GM18511 (cell line): ENCODE measurements around the gene KRT31.
"Not testable (repeated sequence)": the region's sequence is repeated elsewhere in the genome, so short reads cannot be mapped to it uniquely, and the experiment has no call there.

Source experiments
- ATAC-seq: cut with Tn5 transposase; IDR thresholded peaks from one replicate; pipeline ENCODE4 v1.9.1; 2021; ENCODE audit warnings: mild to moderate bottlenecking, moderate library complexity; ENCODE audit not compliant: unreplicated experiment

KRT31 gene

GRCh38 chr17:41396996-41397660 lies at the start of gene KRT31:
KRT31 (minus strand) TSS chr17:41397608; CDS start chr17:41397539, 69 bp downstream.
- no peak for ATAC-seq

GRCh38 chr17:41446806-41447205 lies 49.4 kb upstream of the KRT31 start:
- ATAC-seq = no peak

GRCh38 chr17:41444640-41445039 lies 47.2 kb upstream of the KRT31 start:
- no peak for ATAC-seq

- ATAC-seq = no peak
Measured at GRCh38 chr17:41444186-41444585, 46.8 kb upstream of the KRT31 start.

- ATAC-seq = no peak
Measured at GRCh38 chr17:41442739-41443138, 45.3 kb upstream of the KRT31 start.

- ATAC-seq = no peak
Measured at GRCh38 chr17:41440531-41441033, 43.2 kb upstream of the KRT31 start, which contains the start of gene KRT38. KRT38 (minus strand) TSS chr17:41440983; CDS start chr17:41440921, 62 bp downstream.

GRCh38 chr17:41439375-41439774 lies 42.0 kb upstream of the KRT31 start:
- no peak for ATAC-seq

GRCh38 chr17:41437769-41438168 lies 40.4 kb upstream of the KRT31 start:
- ATAC-seq = no peak

GRCh38 chr17:41437254-41437653 lies 39.8 kb upstream of the KRT31 start:
- ATAC-seq = no peak

GRCh38 chr17:41434415-41434814 lies 37.0 kb upstream of the KRT31 start:
- ATAC-seq = no peak

- no peak for ATAC-seq
Measured at GRCh38 chr17:41434005-41434404, 36.6 kb upstream of the KRT31 start.

GRCh38 chr17:41433586-41433985 lies 36.2 kb upstream of the KRT31 start:
- no peak for ATAC-seq

- ATAC-seq = not testable (repeated sequence)
Measured at GRCh38 chr17:41430376-41430775, 33.0 kb upstream of the KRT31 start.

GRCh38 chr17:41429667-41430066 lies 32.3 kb upstream of the KRT31 start:
- no peak for ATAC-seq

GRCh38 chr17:41428591-41429291 lies 31.3 kb upstream of the KRT31 start:
- ATAC-seq = no peak

GRCh38 chr17:41424111-41424635 lies 26.8 kb upstream of the KRT31 start, which contains the start of gene KRT37:
KRT37 (minus strand) TSS chr17:41424585; CDS start chr17:41424523, 62 bp downstream.
- no peak for ATAC-seq

GRCh38 chr17:41422586-41422985 lies 25.2 kb upstream of the KRT31 start:
- ATAC-seq = not testable (repeated sequence)

GRCh38 chr17:41421617-41422016 lies 24.2 kb upstream of the KRT31 start:
- ATAC-seq = no peak

GRCh38 chr17:41421116-41421515 lies 23.7 kb upstream of the KRT31 start:
- ATAC-seq = no peak

GRCh38 chr17:41420134-41420533 lies 22.7 kb upstream of the KRT31 start:
- no peak for ATAC-seq

GRCh38 chr17:41419716-41420115 lies 22.3 kb upstream of the KRT31 start:
- no peak for ATAC-seq
